ENCODE results near the gene RTTN.

Gene RTTN

GRCh38 chr18:70142001-70142400 is 63.5 kb downstream of the RTTN start:
- Histone ChIP-seq H3K9me3 (ENCODE audit: insufficient read depth, low read length) (no peaks in the 10 kb centered on the region), H3K27ac (ENCODE audit: low read depth, low read length) (no peak overlapping the region), H3K4me3 (ENCODE audit: insufficient read depth, low read length, poor library complexity, severe bottlenecking) (no peak overlapping the region), H3K4me2 (ENCODE audit: low read depth, low read length, poor library complexity, severe bottlenecking) (no peak overlapping the region), H3K9ac (ENCODE audit: low read length) (no peak overlapping the region), H2AFZ (ENCODE audit: low read depth, low read length, severe bottlenecking) (no peak overlapping the region), H3K27me3 (ENCODE audit: low read length) (no peaks in the 10 kb centered on the region), H3K79me2 (ENCODE audit: insufficient read depth, low read length) (no peaks in the 10 kb centered on the region), H3K36me3 (ENCODE audit: low read length) (peaks cover 40% of the 10 kb centered on the region), H3F3A (ENCODE audit: insufficient read depth) (no peaks in the 10 kb centered on the region), H4K20me1 (ENCODE audit: low read depth, low read length) (no peaks in the 10 kb centered on the region), H3K9me2 (replicated peaks; ENCODE audit: insufficient read depth, low read length) (no peaks in the 10 kb centered on the region)
- TF ChIP-seq CTCF (IDR thresholded peaks at IDR 0.05; ENCODE audit: insufficient read depth, low read length, poor library complexity, severe bottlenecking): no peak
- no peak for TF ChIP-seq EZH2phosphoT487 (conservative IDR thresholded peaks at IDR 0.05; ENCODE audit: low read length)

DNA sequence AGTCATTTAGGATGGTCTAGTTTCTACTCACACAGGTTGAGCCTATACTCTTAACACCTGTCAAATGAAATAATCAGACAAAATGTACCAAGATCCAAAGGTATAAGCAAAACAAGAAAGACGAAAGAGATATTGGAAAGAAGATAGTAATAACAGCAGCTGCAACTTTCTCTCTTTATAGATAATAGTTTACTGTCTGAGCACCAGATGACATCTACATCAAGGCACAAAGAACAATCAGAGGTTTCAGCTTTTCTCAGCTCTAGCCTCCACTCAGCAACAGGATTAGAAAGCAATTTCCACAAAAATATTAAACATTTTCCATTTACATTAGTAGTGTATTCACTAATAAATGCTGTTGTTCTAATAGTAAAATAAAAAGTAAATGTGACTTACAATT is 66.3 kb downstream of the RTTN start:
- no peak overlapping the region for H3K27ac ChIP-seq (ENCODE audit: low read depth, low read length)

DNA sequence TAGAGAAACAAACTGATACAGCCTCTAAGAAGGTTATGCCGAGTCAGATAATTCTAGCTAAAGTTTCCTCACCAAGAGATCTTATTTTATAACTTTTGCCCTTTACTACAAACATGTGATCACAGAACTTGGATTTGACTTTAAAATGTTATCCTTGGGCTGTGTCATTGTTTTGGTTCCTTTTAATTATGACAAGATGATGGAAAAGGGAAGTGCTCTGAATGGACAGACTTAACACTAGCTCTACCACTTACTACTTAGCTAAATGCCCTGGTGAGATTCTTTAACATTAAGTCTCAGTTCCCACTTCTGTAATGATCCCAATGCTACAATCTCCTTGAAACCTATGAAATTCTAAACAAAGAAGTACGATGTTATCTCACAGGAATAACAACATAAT is 69.9 kb downstream of the RTTN start:
- Histone ChIP-seq H3K4me3 (ENCODE audit: insufficient read depth, low read length, poor library complexity, severe bottlenecking) (no peak overlapping the region), H3K79me2 (ENCODE audit: insufficient read depth, low read length) (no peaks in the 10 kb centered on the region), H3K27ac (ENCODE audit: low read depth, low read length) (no peak overlapping the region), H3F3A (ENCODE audit: insufficient read depth) (no peaks in the 10 kb centered on the region), H3K9me3 (ENCODE audit: insufficient read depth, low read length) (no peaks in the 10 kb centered on the region), H3K9ac (ENCODE audit: low read length) (no peak overlapping the region), H3K27me3 (ENCODE audit: low read length) (no peaks in the 10 kb centered on the region), H4K20me1 (ENCODE audit: low read depth, low read length) (no peaks in the 10 kb centered on the region), H2AFZ (ENCODE audit: low read depth, low read length, severe bottlenecking) (no peak overlapping the region), H3K9me2 (replicated peaks; ENCODE audit: insufficient read depth, low read length) (no peaks in the 10 kb centered on the region), H3K4me2 (ENCODE audit: low read depth, low read length, poor library complexity, severe bottlenecking) (no peak overlapping the region), H3K36me3 (ENCODE audit: low read length) (peaks cover 39% of the 10 kb centered on the region)
- TF ChIP-seq CTCF (IDR thresholded peaks at IDR 0.05; ENCODE audit: insufficient read depth, low read length, poor library complexity, severe bottlenecking) (no peak), EZH2phosphoT487 (conservative IDR thresholded peaks at IDR 0.05; ENCODE audit: low read length) (no peak)

More for the DNA sequence above, 66.3 kb downstream of the RTTN start:
- Histone ChIP-seq H3K4me2 (ENCODE audit: low read depth, low read length, poor library complexity, severe bottlenecking) (no peak overlapping the region), H4K20me1 (ENCODE audit: low read depth, low read length) (no peaks in the 10 kb centered on the region), H3F3A (ENCODE audit: insufficient read depth) (no peaks in the 10 kb centered on the region), H3K4me3 (ENCODE audit: insufficient read depth, low read length, poor library complexity, severe bottlenecking) (no peak overlapping the region), H3K9me2 (replicated peaks; ENCODE audit: insufficient read depth, low read length) (no peaks in the 10 kb centered on the region), H3K9ac (ENCODE audit: low read length) (no peak overlapping the region), H3K36me3 (ENCODE audit: low read length) (peaks cover 40% of the 10 kb centered on the region), H3K79me2 (ENCODE audit: insufficient read depth, low read length) (no peaks in the 10 kb centered on the region), H3K27me3 (ENCODE audit: low read length) (no peaks in the 10 kb centered on the region), H2AFZ (ENCODE audit: low read depth, low read length, severe bottlenecking) (no peak overlapping the region), H3K9me3 (ENCODE audit: insufficient read depth, low read length) (no peaks in the 10 kb centered on the region)
- TF ChIP-seq EZH2phosphoT487 (conservative IDR thresholded peaks at IDR 0.05; ENCODE audit: low read length) (no peak), CTCF (IDR thresholded peaks at IDR 0.05; ENCODE audit: insufficient read depth, low read length, poor library complexity, severe bottlenecking) (no peak)

All from SU-DHL-6 (cell line).